OCI-LY7 (cell line): ENCODE measurements around the gene ZBED4. TPM values are rescaled to one million over a fixed set of nuclear protein-coding genes. Genes with fewer than 3 reads are reported as not detected.

ENCODE experiments used
- BruUV-seq: library from RNA; stranded (reverse); fragments of 400-500 nt; replicated peaks from 2 replicates; lab custom pipeline; 2021; lab: Mats Ljungman, UMichigan
- CTCF ChIA-PET: fragments of 300-600 bp; sonication (Branson Sonifier 250); formaldehyde crosslinking; loops from one replicate; lab custom pipeline; 2022; ENCODE audit warnings: antibody characterized with exemption; ENCODE audit not compliant: unreplicated experiment; lab: Charles Lee
- POLR2A ChIA-PET: fragments of 300-600 bp; sonication (Branson Sonifier 250); formaldehyde crosslinking; loops from one replicate; lab custom pipeline; 2022; ENCODE audit warnings: antibody characterized with exemption; lab: Charles Lee
- DNase-seq: peaks from one replicate; pipeline ENCODE4 v3.0.0-alpha.2; 2015; ENCODE audit warnings: low spot score
- H2AFZ ChIP-seq: fragments of 200-600 bp; sonication (generic), shearing (Covaris generic); 2 replicates; pipeline ENCODE4 v1.6.1; 2014; ENCODE audit warnings: mild to moderate bottlenecking, antibody characterized with exemption, low read length, moderate library complexity
- H3K27ac ChIP-seq: fragments of 200-600 bp; sonication (generic); 2 replicates; pipeline ENCODE4 v1.5.1; 2014; ENCODE audit warnings: mixed run types, low read depth, mild to moderate bottlenecking, moderate library complexity, low read length, inconsistent platforms; ENCODE audit not compliant: poor library complexity, severe bottlenecking
- H3K36me3 ChIP-seq: fragments of 200-600 bp; sonication (generic); 2 replicates; pipeline ENCODE4 v1.6.1; 2014; ENCODE audit warnings: mild to moderate bottlenecking, antibody characterized with exemption, low read length, moderate library complexity, mixed read lengths; ENCODE audit not compliant: insufficient read depth
- H3K4me1 ChIP-seq: fragments of 200-600 bp; sonication (generic); 2 replicates; pipeline ENCODE4 v1.5.1; 2014; ENCODE audit warnings: mild to moderate bottlenecking, low read length; ENCODE audit not compliant: insufficient read depth, poor library complexity, severe bottlenecking
- H3K4me2 ChIP-seq: fragments of 200-600 bp; sonication (generic); 2 replicates; pipeline ENCODE4 v1.6.1; 2014; ENCODE audit warnings: mild to moderate bottlenecking, low read length
- H3K4me3 ChIP-seq: fragments of 200-600 bp; sonication (generic); 2 replicates; pipeline ENCODE4 v1.5.1; 2014; ENCODE audit warnings: mild to moderate bottlenecking, low read depth, low read length; ENCODE audit not compliant: poor library complexity, severe bottlenecking
- H3K79me2 ChIP-seq: fragments of 200-600 bp; sonication (generic); 2 replicates; pipeline ENCODE4 v1.6.1; 2016; ENCODE audit warnings: low read depth, mild to moderate bottlenecking, low read length, moderate library complexity, mixed read lengths; ENCODE audit not compliant: insufficient read depth
- H3K9me2 ChIP-seq: fragments of 200-600 bp; sonication (generic); 2 replicates; pipeline ENCODE4 v1.6.1; 2016; ENCODE audit warnings: mild to moderate bottlenecking, low read length, mixed read lengths; ENCODE audit not compliant: insufficient read depth
- H3K9me3 ChIP-seq: fragments of 200-600 bp; sonication (generic); 2 replicates; pipeline ENCODE4 v1.6.1; 2014; ENCODE audit warnings: mild to moderate bottlenecking, mixed run types, low read length, mixed read lengths
- H4K20me1 ChIP-seq: fragments of 200-600 bp; sonication (generic); 2 replicates; pipeline ENCODE4 v1.6.1; 2014; ENCODE audit warnings: mild to moderate bottlenecking, antibody characterized with exemption, low read length, moderate library complexity, mixed read lengths; ENCODE audit not compliant: insufficient read depth
- EZH2phosphoT487 ChIP-seq: fragments of 200-600 bp; sonication (generic); IDR thresholded peaks from 2 replicates; pipeline ENCODE4 v1.6.1; 2018; ENCODE audit warnings: low read depth, borderline replicate concordance, mild to moderate bottlenecking, mixed run types, antibody characterized with exemption, low read length, moderate library complexity, mixed read lengths
- intact Hi-C: fragments of 100-400 bp; cut with micrococcal nuclease; formaldehyde crosslinking; loops from one replicate; pipeline ENCODE4 v1.10.0; 2022; ENCODE audit not compliant: unreplicated experiment
- total RNA-seq, 2 experiments: library from RNA; depleted of rRNA in 1 of 2; stranded (reverse); fragments of >200 nt in 1 of 2; shearing (Covaris generic) in 1 of 2; gene quantifications; 2 replicates each; pipeline ENCODE4 v1.2.3, GENCODE V29; 2014 to 2022
- TF ChIP-seq, protein P1 (sequence below): fragments of 200-600 bp; sonication (generic); conservative IDR thresholded peaks from 2 replicates; pipeline ENCODE4 v1.5.1; 2014; ENCODE audit warnings: mild to moderate bottlenecking, antibody characterized with exemption, low read length, moderate library complexity, mixed read lengths

The ZBED4 gene
- total RNA-seq, 2 experiments from 2014 or later = 30.4 to 31.6 TPM

DNA sequence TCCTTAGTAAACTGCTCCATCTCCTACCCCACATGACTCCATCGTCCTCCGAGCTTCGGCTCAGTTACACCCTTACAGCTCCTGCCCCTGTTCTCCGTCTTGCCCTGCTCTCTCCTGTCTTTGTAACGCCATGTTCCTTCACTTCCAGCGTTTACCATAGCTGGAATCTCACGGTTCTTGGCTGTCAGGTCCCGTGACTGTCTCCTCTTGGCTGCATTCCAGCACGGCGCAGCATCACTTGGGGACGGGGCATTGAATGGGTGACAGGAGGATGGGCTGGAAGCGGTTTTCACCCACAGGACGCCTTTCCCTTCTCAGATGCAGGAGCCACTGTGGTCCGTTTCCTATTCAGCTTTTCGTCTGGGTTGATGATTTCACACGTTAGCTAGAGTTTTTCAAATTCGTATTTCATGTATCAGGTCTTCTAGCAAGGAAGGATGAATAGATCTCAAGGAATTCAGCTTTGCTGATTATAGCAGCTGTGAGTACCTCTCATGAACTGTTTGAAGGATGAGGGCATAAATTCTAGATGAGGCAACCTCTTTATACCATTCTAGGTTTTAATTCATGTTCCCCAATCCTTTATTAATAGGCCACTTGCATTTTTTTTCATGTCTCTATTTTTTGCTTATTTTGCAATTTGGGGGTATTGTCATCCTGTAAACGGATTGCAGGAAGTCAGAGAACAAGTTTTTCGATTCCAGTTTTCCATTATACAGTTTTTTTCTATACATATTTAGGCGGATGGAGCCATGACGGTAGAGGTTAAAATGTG, 29.1 kb downstream of the ZBED4 start:
- Histone ChIP-seq H3K9me2 (no peaks in the 10 kb centered on the region), H3K4me1 (no peaks in the 10 kb centered on the region), H3K4me2 (no peak overlapping the region), H4K20me1 (no peaks in the 10 kb centered on the region), H2AFZ (no peak overlapping the region), H3K36me3 (peaks cover 63% of the 10 kb centered on the region), H3K27ac (no peak overlapping the region), H3K4me3 (no peak overlapping the region), H3K9me3 (no peaks in the 10 kb centered on the region), H3K79me2 (peaks cover 33% of the 10 kb centered on the region; the same call in 1 of the 2 replicates)
- DNase-seq = no peak
- intact Hi-C loops = no loop called here
- POLR2A ChIA-PET = interaction anchor here (1.1 kb wide), 1 partner anchor 12 kb away, joined by 3 read pairs; no protein-coding TSS in a partner anchor
- TF ChIP-seq, protein P1, sequence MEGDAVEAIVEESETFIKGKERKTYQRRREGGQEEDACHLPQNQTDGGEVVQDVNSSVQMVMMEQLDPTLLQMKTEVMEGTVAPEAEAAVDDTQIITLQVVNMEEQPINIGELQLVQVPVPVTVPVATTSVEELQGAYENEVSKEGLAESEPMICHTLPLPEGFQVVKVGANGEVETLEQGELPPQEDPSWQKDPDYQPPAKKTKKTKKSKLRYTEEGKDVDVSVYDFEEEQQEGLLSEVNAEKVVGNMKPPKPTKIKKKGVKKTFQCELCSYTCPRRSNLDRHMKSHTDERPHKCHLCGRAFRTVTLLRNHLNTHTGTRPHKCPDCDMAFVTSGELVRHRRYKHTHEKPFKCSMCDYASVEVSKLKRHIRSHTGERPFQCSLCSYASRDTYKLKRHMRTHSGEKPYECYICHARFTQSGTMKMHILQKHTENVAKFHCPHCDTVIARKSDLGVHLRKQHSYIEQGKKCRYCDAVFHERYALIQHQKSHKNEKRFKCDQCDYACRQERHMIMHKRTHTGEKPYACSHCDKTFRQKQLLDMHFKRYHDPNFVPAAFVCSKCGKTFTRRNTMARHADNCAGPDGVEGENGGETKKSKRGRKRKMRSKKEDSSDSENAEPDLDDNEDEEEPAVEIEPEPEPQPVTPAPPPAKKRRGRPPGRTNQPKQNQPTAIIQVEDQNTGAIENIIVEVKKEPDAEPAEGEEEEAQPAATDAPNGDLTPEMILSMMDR = no peak
- TF ChIP-seq EZH2phosphoT487 = no peak
- no TSS peak for BruUV-seq
- CTCF ChIA-PET = no interaction called here

DNA sequence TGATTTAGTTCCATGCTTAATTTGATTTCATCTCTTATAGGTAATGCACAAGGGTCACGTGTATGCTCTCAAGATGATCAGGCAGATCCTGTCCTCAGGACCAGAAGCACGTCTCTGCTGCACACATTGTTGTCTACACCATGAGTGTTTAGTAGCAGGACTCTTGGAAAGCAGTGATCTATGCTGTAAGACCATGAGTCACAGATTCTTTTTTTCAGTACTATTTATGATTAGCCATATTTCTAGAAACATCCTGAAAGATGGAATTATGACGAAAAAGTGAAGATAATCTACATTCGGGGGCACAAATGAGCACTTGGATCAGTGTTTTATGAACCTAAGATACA, 29.6 kb downstream of the ZBED4 start:
- POLR2A ChIA-PET = no interaction called here
- H3K9me2 ChIP-seq = no peaks in the 10 kb centered on the region
- intact Hi-C loops = no loop called here
- H3K4me2 ChIP-seq = no peak overlapping the region
- no peak for DNase-seq
- no peaks in the 10 kb centered on the region for H4K20me1 ChIP-seq
- no peak overlapping the region for H2AFZ ChIP-seq
- no peaks in the 10 kb centered on the region for H3K9me3 ChIP-seq
- no TSS peak for BruUV-seq
- peaks cover 30% of the 10 kb centered on the region; the same call in 1 of the 2 replicates for H3K79me2 ChIP-seq
- CTCF ChIA-PET = no interaction called here
- H3K27ac ChIP-seq = no peak overlapping the region
- H3K4me1 ChIP-seq = no peaks in the 10 kb centered on the region
- H3K36me3 ChIP-seq = peaks cover 63% of the 10 kb centered on the region
- H3K4me3 ChIP-seq = no peak overlapping the region
- no peak for TF ChIP-seq EZH2phosphoT487
- TF ChIP-seq, protein P1 = no peak

DNA sequence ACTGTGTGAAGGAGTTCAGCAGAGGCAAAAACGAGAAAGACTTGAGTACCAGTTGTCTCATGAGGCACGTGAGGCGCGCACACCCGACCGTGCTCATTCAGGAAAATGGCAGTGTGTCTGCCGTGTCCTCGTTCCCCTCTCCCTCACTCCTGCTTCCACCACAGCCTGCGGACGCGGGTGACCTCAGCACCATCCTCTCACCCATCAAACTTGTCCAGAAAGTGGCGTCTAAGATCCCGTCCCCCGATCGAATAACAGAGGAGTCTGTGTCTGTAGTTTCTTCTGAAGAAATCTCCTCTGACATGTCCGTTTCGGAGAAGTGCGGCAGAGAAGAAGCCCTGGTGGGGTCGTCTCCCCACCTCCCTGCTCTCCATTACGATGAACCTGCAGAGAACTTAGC, 30.4 kb downstream of the ZBED4 start:
- no peak for DNase-seq
- no peaks in the 10 kb centered on the region for H3K9me2 ChIP-seq
- H2AFZ ChIP-seq = no peak overlapping the region
- peaks cover 26% of the 10 kb centered on the region; the same call in 1 of the 2 replicates for H3K79me2 ChIP-seq
- H4K20me1 ChIP-seq = no peaks in the 10 kb centered on the region
- H3K9me3 ChIP-seq = 0 out of 2 replicates have a peak, but pooled peaks cover 3% of the 10 kb centered on the region
- H3K4me3 ChIP-seq = no peak overlapping the region
- H3K36me3 ChIP-seq = peaks cover 65% of the 10 kb centered on the region
- no peaks in the 10 kb centered on the region for H3K4me1 ChIP-seq
- TF ChIP-seq EZH2phosphoT487 = no peak
- TF ChIP-seq, protein P1 = no peak
- intact Hi-C loops = no loop called here
- no peak overlapping the region for H3K27ac ChIP-seq
- no peak overlapping the region for H3K4me2 ChIP-seq
- no TSS peak for BruUV-seq
- CTCF ChIA-PET = no interaction called here
- POLR2A ChIA-PET = no interaction called here
